K562 (cell line): ENCODE measurements around the gene PNMA5. TPM values are rescaled to one million over a fixed set of nuclear protein-coding genes. Genes with fewer than 3 reads are reported as not detected.

Source experiments
- ATF7 ChIP-seq: fragments of 450-650 bp; IDR thresholded peaks from 2 replicates; pipeline ENCODE4 v1.7.1; 2014; ENCODE audit warnings: mild to moderate bottlenecking, moderate library complexity
- CBX8 ChIP-seq: fragments of 200-600 bp; sonication (generic); IDR thresholded peaks from 2 replicates; pipeline ENCODE4 v1.6.1; 2012; ENCODE audit warnings: borderline replicate concordance, mixed run types, low read depth, mild to moderate bottlenecking, moderate library complexity, mixed read lengths, low read length, control low read depth, inconsistent platforms; ENCODE audit not compliant: poor library complexity, severe bottlenecking; ENCODE audit errors: extremely low read depth
- POU5F1 ChIP-seq: fragments of 150-350 bp; IDR thresholded peaks from 2 replicates; pipeline ENCODE4 v1.6.1; 2014; ENCODE audit warnings: borderline replicate concordance, low read length, low read depth, mild to moderate bottlenecking; ENCODE audit not compliant: partially characterized antibody
- SAFB ChIP-seq: fragments of 200-400 bp; formaldehyde crosslinking; IDR thresholded peaks from 2 replicates; pipeline ENCODE4 v1.6.1; 2017; ENCODE audit warnings: low read depth, low read length, borderline replicate concordance
- SREBF1 ChIP-seq: fragments of 150-350 bp; IDR thresholded peaks from 2 replicates; pipeline ENCODE4 v1.6.1; 2014; ENCODE audit warnings: antibody characterized with exemption, low read depth, low read length, borderline replicate concordance
- ZNF174 ChIP-seq: fragments of 250-450 bp; sonication (Bioruptor Pico); IDR thresholded peaks from 2 replicates; pipeline ENCODE4 v1.4.0; 2020; ENCODE audit warnings: mild to moderate bottlenecking
- polyA plus RNA-seq, 8 experiments: library from polyadenylated mRNA; depleted of rRNA in 4 of 8; stranded (reverse) in 5 of 8; unstranded in 3 of 8; fragments of >200 nt; fragmentation: Nextera tagmentation in 2 of 8; fragmentation: Illumina TruSeq in 1 of 8; extraction: Ambion mirVana in 2 of 8; extraction: Trizol in 1 of 8; gene quantifications; 2 replicates each; pipeline versions ENCODE4 v1.2.1 to v1.2.3, GENCODE V29; 2011 to 2014; ENCODE audit warnings: inconsistent platforms in 1 of 8, missing spikeins in 1 of 8
- total RNA-seq, 7 experiments: library from RNA; depleted of rRNA in 6 of 7; stranded (reverse); fragments of >200 nt in 6 of 7; fragmentation: Illumina TruSeq in 2 of 7; extraction: Trizol in 2 of 7; gene quantifications; 2 replicates each; pipeline versions ENCODE4 v1.2.1 to v1.2.3, GENCODE V29; 2011 to 2021; ENCODE audit warnings: low replicate concordance in 1 of 7
- TF ChIP-seq, protein P1 (sequence below), 2 experiments: fragments of 450-650 bp; conservative IDR thresholded peaks; 2 replicates each; pipeline ENCODE4 v1.6.1; 2017; ENCODE audit warnings: mild to moderate bottlenecking in 2 of 2, moderate library complexity in 2 of 2
- TF ChIP-seq, protein P2 (sequence below): sonication (generic); IDR thresholded peaks from 2 replicates; pipeline ENCODE4 v1.6.1; 2016
- TF ChIP-seq, protein P3 (sequence below): IDR thresholded peaks from 2 replicates; pipeline ENCODE4 v1.6.1; 2011; ENCODE audit not compliant: insufficient read length; ENCODE audit errors: extremely low read depth
- TF ChIP-seq, protein P4 (sequence below): fragments of 450-650 bp; IDR thresholded peaks from 2 replicates; pipeline ENCODE4 v1.6.1; 2017; ENCODE audit warnings: antibody characterized with exemption
- TF ChIP-seq, protein P5 (sequence below): fragments of 250-450 bp; sonication (Bioruptor Pico); IDR thresholded peaks from 2 replicates; pipeline ENCODE4 v1.4.0; 2020
- TF ChIP-seq, protein P6 (sequence below): fragments of 150-350 bp; conservative IDR thresholded peaks from 2 replicates; pipeline ENCODE4 v1.6.1; 2014; ENCODE audit warnings: low read length
- TF ChIP-seq, protein P7 (sequence below): fragments of 450-650 bp; IDR thresholded peaks from 2 replicates; pipeline ENCODE4 v1.6.1; 2016; ENCODE audit warnings: missing biosample characterization, missing genetic modification characterization

Gene PNMA5
- total and polyA plus RNA-seq, 9 of the 15 experiments (the other 6 are each of a cell fraction or from before 2014, with no cell fraction given) = 0.03 to 0.20 (median 0.07) TPM; not detected in 3

DNA sequence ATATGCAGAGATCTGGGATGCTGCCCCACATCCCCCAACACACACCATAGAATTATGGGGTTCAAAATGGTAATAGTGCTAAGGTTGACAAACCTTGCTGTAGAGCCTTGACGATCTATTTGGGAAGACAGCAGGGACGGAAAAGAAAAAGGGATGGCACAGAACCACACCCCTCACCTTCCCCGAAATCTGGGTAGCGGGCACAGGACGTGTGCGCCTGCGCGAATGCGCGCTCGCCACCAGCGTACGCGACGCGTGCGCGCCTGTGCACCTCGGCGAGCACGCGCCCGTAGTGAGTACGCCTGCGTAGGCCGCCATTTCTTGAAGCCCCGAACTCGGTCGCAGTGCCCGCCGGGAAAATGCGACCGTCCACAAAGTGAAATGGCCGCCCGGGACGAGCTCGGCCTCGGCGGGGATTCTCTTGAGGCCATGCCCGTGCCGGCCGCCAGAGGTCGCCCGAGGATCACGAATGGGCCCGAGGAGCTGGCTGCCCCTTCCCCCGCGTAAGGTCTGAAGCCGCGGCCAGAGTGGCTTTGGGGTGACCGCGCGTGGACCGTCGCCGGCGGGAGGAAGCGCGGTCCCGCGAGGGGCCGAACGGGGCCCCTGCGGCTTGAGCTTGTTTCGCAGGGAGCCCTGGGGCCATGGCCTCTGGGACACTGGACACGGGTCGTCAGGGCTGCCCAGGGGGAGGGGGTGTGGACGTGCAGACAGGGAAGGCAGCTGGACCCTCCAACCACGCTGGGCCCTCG, 52.4 kb downstream of the PNMA5 start (continued):
- TF ChIP-seq, protein P1, sequence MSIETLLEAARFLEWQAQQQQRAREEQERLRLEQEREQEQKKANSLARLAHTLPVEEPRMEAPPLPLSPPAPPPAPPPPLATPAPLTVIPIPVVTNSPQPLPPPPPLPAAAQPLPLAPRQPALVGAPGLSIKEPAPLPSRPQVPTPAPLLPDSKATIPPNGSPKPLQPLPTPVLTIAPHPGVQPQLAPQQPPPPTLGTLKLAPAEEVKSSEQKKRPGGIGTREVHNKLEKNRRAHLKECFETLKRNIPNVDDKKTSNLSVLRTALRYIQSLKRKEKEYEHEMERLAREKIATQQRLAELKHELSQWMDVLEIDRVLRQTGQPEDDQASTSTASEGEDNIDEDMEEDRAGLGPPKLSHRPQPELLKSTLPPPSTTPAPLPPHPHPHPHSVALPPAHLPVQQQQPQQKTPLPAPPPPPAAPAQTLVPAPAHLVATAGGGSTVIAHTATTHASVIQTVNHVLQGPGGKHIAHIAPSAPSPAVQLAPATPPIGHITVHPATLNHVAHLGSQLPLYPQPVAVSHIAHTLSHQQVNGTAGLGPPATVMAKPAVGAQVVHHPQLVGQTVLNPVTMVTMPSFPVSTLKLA (conservative IDR thresholded peaks at IDR 0.05) = peak; percentile 61 to 79; a peak in 3 of 4 replicates
- TF ChIP-seq ATF7 = peak; percentile 68; the same call in 1 of the 2 replicates
- TF ChIP-seq, protein P2, sequence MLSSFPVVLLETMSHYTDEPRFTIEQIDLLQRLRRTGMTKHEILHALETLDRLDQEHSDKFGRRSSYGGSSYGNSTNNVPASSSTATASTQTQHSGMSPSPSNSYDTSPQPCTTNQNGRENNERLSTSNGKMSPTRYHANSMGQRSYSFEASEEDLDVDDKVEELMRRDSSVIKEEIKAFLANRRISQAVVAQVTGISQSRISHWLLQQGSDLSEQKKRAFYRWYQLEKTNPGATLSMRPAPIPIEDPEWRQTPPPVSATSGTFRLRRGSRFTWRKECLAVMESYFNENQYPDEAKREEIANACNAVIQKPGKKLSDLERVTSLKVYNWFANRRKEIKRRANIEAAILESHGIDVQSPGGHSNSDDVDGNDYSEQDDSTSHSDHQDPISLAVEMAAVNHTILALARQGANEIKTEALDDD = no peak
- no peak for TF ChIP-seq SREBF1
- TF ChIP-seq ZNF174 (CRISPR knock-in tag) = no peak
- TF ChIP-seq, protein P3, sequence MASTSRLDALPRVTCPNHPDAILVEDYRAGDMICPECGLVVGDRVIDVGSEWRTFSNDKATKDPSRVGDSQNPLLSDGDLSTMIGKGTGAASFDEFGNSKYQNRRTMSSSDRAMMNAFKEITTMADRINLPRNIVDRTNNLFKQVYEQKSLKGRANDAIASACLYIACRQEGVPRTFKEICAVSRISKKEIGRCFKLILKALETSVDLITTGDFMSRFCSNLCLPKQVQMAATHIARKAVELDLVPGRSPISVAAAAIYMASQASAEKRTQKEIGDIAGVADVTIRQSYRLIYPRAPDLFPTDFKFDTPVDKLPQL = no peak
- TF ChIP-seq, protein P4, sequence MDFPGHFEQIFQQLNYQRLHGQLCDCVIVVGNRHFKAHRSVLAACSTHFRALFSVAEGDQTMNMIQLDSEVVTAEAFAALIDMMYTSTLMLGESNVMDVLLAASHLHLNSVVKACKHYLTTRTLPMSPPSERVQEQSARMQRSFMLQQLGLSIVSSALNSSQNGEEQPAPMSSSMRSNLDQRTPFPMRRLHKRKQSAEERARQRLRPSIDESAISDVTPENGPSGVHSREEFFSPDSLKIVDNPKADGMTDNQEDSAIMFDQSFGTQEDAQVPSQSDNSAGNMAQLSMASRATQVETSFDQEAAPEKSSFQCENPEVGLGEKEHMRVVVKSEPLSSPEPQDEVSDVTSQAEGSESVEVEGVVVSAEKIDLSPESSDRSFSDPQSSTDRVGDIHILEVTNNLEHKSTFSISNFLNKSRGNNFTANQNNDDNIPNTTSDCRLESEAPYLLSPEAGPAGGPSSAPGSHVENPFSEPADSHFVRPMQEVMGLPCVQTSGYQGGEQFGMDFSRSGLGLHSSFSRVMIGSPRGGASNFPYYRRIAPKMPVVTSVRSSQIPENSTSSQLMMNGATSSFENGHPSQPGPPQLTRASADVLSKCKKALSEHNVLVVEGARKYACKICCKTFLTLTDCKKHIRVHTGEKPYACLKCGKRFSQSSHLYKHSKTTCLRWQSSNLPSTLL = no peak
- TF ChIP-seq, protein P5, sequence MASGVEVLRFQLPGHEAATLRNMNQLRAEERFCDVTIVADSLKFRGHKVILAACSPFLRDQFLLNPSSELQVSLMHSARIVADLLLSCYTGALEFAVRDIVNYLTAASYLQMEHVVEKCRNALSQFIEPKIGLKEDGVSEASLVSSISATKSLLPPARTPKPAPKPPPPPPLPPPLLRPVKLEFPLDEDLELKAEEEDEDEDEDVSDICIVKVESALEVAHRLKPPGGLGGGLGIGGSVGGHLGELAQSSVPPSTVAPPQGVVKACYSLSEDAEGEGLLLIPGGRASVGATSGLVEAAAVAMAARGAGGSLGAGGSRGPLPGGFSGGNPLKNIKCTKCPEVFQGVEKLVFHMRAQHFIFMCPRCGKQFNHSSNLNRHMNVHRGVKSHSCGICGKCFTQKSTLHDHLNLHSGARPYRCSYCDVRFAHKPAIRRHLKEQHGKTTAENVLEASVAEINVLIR (CRISPR knock-in tag) = no peak
- peak; percentile 96 for TF ChIP-seq SAFB
- TF ChIP-seq CBX8 = no peak
- peak; percentile 12 for TF ChIP-seq POU5F1
- TF ChIP-seq, protein P6, sequence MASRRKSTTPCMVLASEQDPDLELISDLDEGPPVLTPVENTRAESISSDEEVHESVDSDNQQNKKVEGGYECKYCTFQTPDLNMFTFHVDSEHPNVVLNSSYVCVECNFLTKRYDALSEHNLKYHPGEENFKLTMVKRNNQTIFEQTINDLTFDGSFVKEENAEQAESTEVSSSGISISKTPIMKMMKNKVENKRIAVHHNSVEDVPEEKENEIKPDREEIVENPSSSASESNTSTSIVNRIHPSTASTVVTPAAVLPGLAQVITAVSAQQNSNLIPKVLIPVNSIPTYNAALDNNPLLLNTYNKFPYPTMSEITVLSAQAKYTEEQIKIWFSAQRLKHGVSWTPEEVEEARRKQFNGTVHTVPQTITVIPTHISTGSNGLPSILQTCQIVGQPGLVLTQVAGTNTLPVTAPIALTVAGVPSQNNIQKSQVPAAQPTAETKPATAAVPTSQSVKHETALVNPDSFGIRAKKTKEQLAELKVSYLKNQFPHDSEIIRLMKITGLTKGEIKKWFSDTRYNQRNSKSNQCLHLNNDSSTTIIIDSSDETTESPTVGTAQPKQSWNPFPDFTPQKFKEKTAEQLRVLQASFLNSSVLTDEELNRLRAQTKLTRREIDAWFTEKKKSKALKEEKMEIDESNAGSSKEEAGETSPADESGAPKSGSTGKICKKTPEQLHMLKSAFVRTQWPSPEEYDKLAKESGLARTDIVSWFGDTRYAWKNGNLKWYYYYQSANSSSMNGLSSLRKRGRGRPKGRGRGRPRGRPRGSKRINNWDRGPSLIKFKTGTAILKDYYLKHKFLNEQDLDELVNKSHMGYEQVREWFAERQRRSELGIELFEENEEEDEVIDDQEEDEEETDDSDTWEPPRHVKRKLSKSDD = no peak
- TF ChIP-seq, protein P7, sequence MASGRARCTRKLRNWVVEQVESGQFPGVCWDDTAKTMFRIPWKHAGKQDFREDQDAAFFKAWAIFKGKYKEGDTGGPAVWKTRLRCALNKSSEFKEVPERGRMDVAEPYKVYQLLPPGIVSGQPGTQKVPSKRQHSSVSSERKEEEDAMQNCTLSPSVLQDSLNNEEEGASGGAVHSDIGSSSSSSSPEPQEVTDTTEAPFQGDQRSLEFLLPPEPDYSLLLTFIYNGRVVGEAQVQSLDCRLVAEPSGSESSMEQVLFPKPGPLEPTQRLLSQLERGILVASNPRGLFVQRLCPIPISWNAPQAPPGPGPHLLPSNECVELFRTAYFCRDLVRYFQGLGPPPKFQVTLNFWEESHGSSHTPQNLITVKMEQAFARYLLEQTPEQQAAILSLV (tag) = no peak
